Heart left ventricle (tissue), 13 donors: Measurements from ENCODE around the gene PRSS57.

Experiments used
- CTCF ChIP-seq, 12 donors: fragments of 200-600 bp; sonication (generic) in 4 of 12; IDR thresholded peaks; one replicate each; pipeline versions ENCODE4 v1.5.0 to v1.8.0; 2018 to 2022; ENCODE audit warnings: antibody characterized with exemption in 12 of 12, mild to moderate bottlenecking in 5 of 12
- POLR2A ChIP-seq, 2 donors: fragments of 450-650 bp; IDR thresholded peaks; one replicate each; pipeline ENCODE4 v1.6.1; 2017; ENCODE audit warnings: antibody characterized with exemption in 2 of 2, mild to moderate bottlenecking in 2 of 2, moderate library complexity in 2 of 2
- donor health status: ischemic (EF 13 %, LVEDD 7.1; RV severe dilation, severe dysfunction).
- donor health status: DM: no; HTN: yes; CAD: no.
- donor health status: DM: no; HTN: no; CAD: no.
- donor health status: ischemic (EF 25% LVEDD 6.9; RV normal size, moderate dysfunction).
- donor health status: ischemic (EF 25% LVEDD 5.7; RV mildly dilated, moderate dysfunction).
- donor health status: ischemic (EF 35%, LVEDD 5.7; RV mildly dilated, moderate dysfunction).
- donor health status: nonischemic (EF 11% LVEDD 7.7; RV severe dilation, severe dysfunction).
- donor health status: DM: yes; HTN: yes; CAD: no.
- donor health status: PGD.
- donor health status: ischemic (EF 29% LVEDD 5.4; RV normal size, mild dysfunction).
- donor health status: nonischemic (EF 23%, LVEDD 6.1; RV moderate dilation, normal function).

- no peak for TF ChIP-seq CTCF (IDR thresholded peaks at IDR 0.05)
- no peak for TF ChIP-seq POLR2A (IDR thresholded peaks at IDR 0.05)
These were observed 42.5 kb downstream of the PRSS57 start for GRCh38 chr19:652467-653389.
